Activated CD8-positive, alpha-beta T cell treated with anti-CD3 and anti-CD28 coated beads for 36 hours (primary cell): Measurements from ENCODE around the gene LMTK3. TPM values are rescaled to one million over a fixed set of nuclear protein-coding genes. Genes with fewer than 3 reads are reported as not detected.

Experiments used
- ATAC-seq: fragments of 200-7000 bp; cut with Tn5 transposase; one replicate; pipeline ENCODE4 v1.10.0; 2021; ENCODE audit warnings: mild to moderate bottlenecking, moderate library complexity
- CTCF ChIA-PET: fragments of 350-600 bp; sonication (Branson Sonifier 250); formaldehyde crosslinking; loops from one replicate; lab custom pipeline; 2021; ENCODE audit warnings: antibody characterized with exemption; lab: Charles Lee
- POLR2A ChIA-PET: fragments of 350-600 bp; sonication (Branson Sonifier 250); formaldehyde crosslinking; loops from one replicate; lab custom pipeline; 2021; ENCODE audit warnings: antibody characterized with exemption; lab: Charles Lee
- DNase-seq: peaks from one replicate; pipeline ENCODE4 v3.0.0-alpha.2; 2020
- H3K27ac Mint-ChIP-seq: one replicate; pipeline ENCODE4 v1.8.0; 2021; ENCODE audit warnings: mild to moderate bottlenecking, mixed read lengths
- H3K27me3 Mint-ChIP-seq: one replicate; pipeline ENCODE4 v1.8.0; 2021; ENCODE audit warnings: mixed read lengths
- H3K36me3 Mint-ChIP-seq: one replicate; pipeline ENCODE4 v1.8.0; 2021; ENCODE audit warnings: low read depth, mixed read lengths
- H3K4me1 Mint-ChIP-seq: one replicate; pipeline ENCODE4 v1.8.0; 2021; ENCODE audit warnings: low read depth, mixed read lengths
- H3K4me3 Mint-ChIP-seq: one replicate; pipeline ENCODE4 v1.8.0; 2021; ENCODE audit warnings: mild to moderate bottlenecking, moderate library complexity, mixed read lengths
- H3K9me3 Mint-ChIP-seq: one replicate; pipeline ENCODE4 v1.8.0; 2021; ENCODE audit warnings: mixed read lengths
- CTCF ChIP-seq: fragments of 200-600 bp; IDR thresholded peaks from one replicate; pipeline ENCODE4 v1.8.0; 2022; ENCODE audit warnings: antibody characterized with exemption, mild to moderate bottlenecking
- intact Hi-C: fragments of 100-400 bp; cut with micrococcal nuclease; formaldehyde crosslinking; loops from one replicate; pipeline ENCODE4 v1.10.0; 2022
- total RNA-seq, 2 experiments: library from RNA; stranded (reverse); gene quantifications; one replicate each; pipeline ENCODE4 v1.2.3, GENCODE V29; 2021

The LMTK3 gene
- total RNA-seq, 2 experiments from 2014 or later = 3.4 to 4.0 TPM

DNA sequence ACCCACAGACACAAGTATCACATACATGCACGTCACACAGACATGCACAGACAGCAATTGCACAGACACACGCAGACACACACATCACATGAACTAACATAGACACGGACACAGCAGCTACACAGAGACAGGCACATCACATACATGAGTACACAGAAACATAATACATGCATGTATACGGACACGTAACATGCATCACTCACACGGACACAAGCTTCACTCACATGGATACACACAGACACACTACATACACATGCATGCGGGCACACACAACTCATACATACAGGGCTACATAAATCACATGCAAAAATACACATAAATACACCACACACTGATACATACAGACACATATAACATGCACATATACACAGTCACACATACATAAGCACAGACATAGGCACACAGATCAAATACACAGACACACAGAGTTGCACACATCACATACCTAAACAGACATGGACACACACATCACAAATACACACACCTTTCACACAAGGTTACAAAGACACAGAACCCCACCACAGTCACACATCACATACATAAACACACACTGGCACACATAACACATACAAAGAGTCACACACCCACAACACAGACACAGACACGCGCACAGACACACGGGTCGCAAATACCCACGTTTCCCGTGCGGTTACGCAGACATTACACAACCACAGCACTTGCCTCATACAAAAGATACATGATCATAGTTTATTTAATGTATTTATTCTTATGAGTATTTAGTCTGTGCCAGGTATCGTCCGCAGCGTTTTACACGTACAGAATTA is 1.1 kb upstream of the LMTK3 start:
- POLR2A ChIA-PET = interaction anchor here (0.7 to 1.9 kb wide), 2 partner anchors 32 to 104 kb away, joined by 3 to 11 read pairs; no protein-coding TSS in a partner anchor
- ATAC-seq (no peak), DNase-seq (no peak)
- no peaks in the 10 kb centered on the region for H3K36me3 Mint-ChIP-seq
- CTCF ChIA-PET = interaction anchor here (0.9 to 1.6 kb wide), 3 partner anchors 14 to 199 kb away, joined by 3 read pairs; partner anchors contain the start of gene KDELR1
- H3K4me3 Mint-ChIP-seq = no peak overlapping the region
- H3K27ac Mint-ChIP-seq = no peak overlapping the region
- no peaks in the 10 kb centered on the region for H3K27me3 Mint-ChIP-seq
- H3K9me3 Mint-ChIP-seq = no peaks in the 10 kb centered on the region
- intact Hi-C loops = no loop called here
- no peak for TF ChIP-seq CTCF
- peaks cover 19% of the 10 kb centered on the region for H3K4me1 Mint-ChIP-seq

GRCh38 chr19:48511321-48511731 is 309 bp downstream of the LMTK3 start:
- ATAC-seq = no peak
- Mint-ChIP-seq H3K4me3 (no peak overlapping the region), H3K9me3 (no peaks in the 10 kb centered on the region), H3K27ac (no peak overlapping the region), H3K36me3 (no peaks in the 10 kb centered on the region), H3K27me3 (no peaks in the 10 kb centered on the region), H3K4me1 (peaks cover 19% of the 10 kb centered on the region)
- CTCF ChIA-PET = interaction anchor here (1.1 kb wide), 1 partner anchor 78 kb away, joined by 5 read pairs; no protein-coding TSS in a partner anchor
- TF ChIP-seq CTCF = no peak
- DNase-seq = peak; percentile 33
- intact Hi-C loops = no loop called here
- POLR2A ChIA-PET = no interaction called here

- no peaks in the 10 kb centered on the region for H3K27me3 Mint-ChIP-seq
- TF ChIP-seq CTCF = no peak
- H3K4me3 Mint-ChIP-seq = no peak overlapping the region
- ATAC-seq = peak; percentile 54
- peak; percentile 86 for DNase-seq
- no peaks in the 10 kb centered on the region for H3K36me3 Mint-ChIP-seq
- POLR2A ChIA-PET = interaction anchor here (0.9 kb wide), 1 partner anchor 17 kb away, joined by 3 read pairs; no protein-coding TSS in a partner anchor
- H3K4me1 Mint-ChIP-seq = peaks cover 19% of the 10 kb centered on the region
- CTCF ChIA-PET = interaction anchor here (1.1 to 6.0 kb wide), 2 partner anchors 21 to 78 kb away, joined by 5 to 37 read pairs; no protein-coding TSS in a partner anchor
- no peaks in the 10 kb centered on the region for H3K9me3 Mint-ChIP-seq
- peak overlapping the region; percentile 70 for H3K27ac Mint-ChIP-seq
- intact Hi-C loops = no loop called here
Measured at GRCh38 chr19:48510421-48511268, 990 bp downstream of the LMTK3 start.

GRCh38 chr19:48509467-48510194 is 2.0 kb downstream of the LMTK3 start:
- no peak for DNase-seq
- peaks cover 17% of the 10 kb centered on the region for H3K4me1 Mint-ChIP-seq
- H3K27ac Mint-ChIP-seq = no peak overlapping the region
- H3K27me3 Mint-ChIP-seq = no peaks in the 10 kb centered on the region
- intact Hi-C loops = no loop called here
- H3K36me3 Mint-ChIP-seq = no peaks in the 10 kb centered on the region
- TF ChIP-seq CTCF = no peak
- ChIA-PET CTCF (interaction anchor here (1.2 to 6.0 kb wide), 4 partner anchors 20 to 99 kb away, joined by 3 to 37 read pairs (median 20); no protein-coding TSS in a partner anchor), POLR2A (interaction anchor here (0.6 to 1.1 kb wide), 3 partner anchors 16 to 1580 kb away, joined by 3 read pairs; no protein-coding TSS in a partner anchor)
- no peaks in the 10 kb centered on the region for H3K9me3 Mint-ChIP-seq
- no peak overlapping the region for H3K4me3 Mint-ChIP-seq
- no peak for ATAC-seq
